A673 (cell line): ENCODE data around the gene INPP5A. TPM values are rescaled to one million over a fixed set of nuclear protein-coding genes. Genes with fewer than 3 reads are reported as not detected.

Experiments used
- BruUV-seq: library from RNA; stranded (reverse); fragments of 400-500 nt; replicated peaks from 2 replicates; lab custom pipeline; 2021; lab: Mats Ljungman, UMichigan
- CTCF ChIA-PET: fragments of 300-600 bp; sonication (Branson Sonifier 250); formaldehyde crosslinking; loops from one replicate; lab custom pipeline; 2022; ENCODE audit warnings: antibody characterized with exemption; lab: Charles Lee
- POLR2A ChIA-PET: fragments of 300-600 bp; sonication (Branson Sonifier 250); formaldehyde crosslinking; loops from one replicate; lab custom pipeline; 2022; ENCODE audit warnings: antibody characterized with exemption; ENCODE audit not compliant: low non-redundant PET; lab: Charles Lee
- DNase-seq: peaks from one replicate; pipeline ENCODE4 v3.0.0-alpha.2; 2015; ENCODE audit warnings: low spot score
- H3K27ac ChIP-seq: fragments of 200-600 bp; sonication (generic); 2 replicates; pipeline ENCODE4 v1.5.1; 2016; ENCODE audit warnings: mixed run types, low read depth, mild to moderate bottlenecking, mixed read lengths, antibody characterized with exemption, low read length; ENCODE audit not compliant: poor library complexity, severe bottlenecking
- H3K27me3 ChIP-seq: fragments of 200-600 bp; sonication (generic); replicated peaks from 2 replicates; pipeline ENCODE4 v1.6.1; 2017; ENCODE audit warnings: mixed run types, low read depth, mild to moderate bottlenecking, mixed read lengths, antibody characterized with exemption, low read length; ENCODE audit not compliant: insufficient read depth, poor library complexity
- H3K36me3 ChIP-seq: fragments of 200-600 bp; sonication (generic); 2 replicates; pipeline ENCODE4 v1.6.1; 2016; ENCODE audit warnings: mixed run types, mild to moderate bottlenecking, mixed read lengths, antibody characterized with exemption, low read length; ENCODE audit not compliant: insufficient read depth, poor library complexity, severe bottlenecking
- H3K4me1 ChIP-seq: fragments of 200-600 bp; sonication (generic); 2 replicates; pipeline ENCODE4 v1.6.1; 2017; ENCODE audit warnings: mixed run types, mild to moderate bottlenecking, mixed read lengths, antibody characterized with exemption, low read length; ENCODE audit not compliant: insufficient read depth, poor library complexity, severe bottlenecking
- H3K4me3 ChIP-seq: fragments of 200-600 bp; sonication (generic); 2 replicates; pipeline ENCODE4 v1.5.1; 2016; ENCODE audit warnings: low read depth, mixed run types, mild to moderate bottlenecking, mixed read lengths, low read length; ENCODE audit not compliant: poor library complexity, severe bottlenecking
- H3K9me3 ChIP-seq: fragments of 200-600 bp; sonication (generic); 2 replicates; pipeline ENCODE4 v1.6.1; 2016; ENCODE audit warnings: mixed run types, low read depth, mild to moderate bottlenecking, mixed read lengths, antibody characterized with exemption, low read length; ENCODE audit not compliant: poor library complexity, severe bottlenecking
- CTCF ChIP-seq: fragments of 300-800, 200-600 bp; sonication (generic); conservative IDR thresholded peaks from 2 replicates; pipeline ENCODE4 v1.5.1; 2017; ENCODE audit warnings: low read depth, mild to moderate bottlenecking, antibody characterized with exemption, low read length, moderate library complexity, mixed read lengths
- EZH2 ChIP-seq: fragments of 200-600 bp; sonication (generic); IDR thresholded peaks from 2 replicates; pipeline ENCODE4 v1.6.1; 2017; ENCODE audit warnings: borderline replicate concordance, low read depth, mild to moderate bottlenecking, mixed read lengths, antibody characterized with exemption, low read length; ENCODE audit not compliant: poor library complexity, severe bottlenecking
- intact Hi-C: fragments of 100-400 bp; cut with micrococcal nuclease; formaldehyde crosslinking; loops from one replicate; pipeline ENCODE4 v1.10.0; 2022; ENCODE audit not compliant: unreplicated experiment
- total RNA-seq: library from RNA; stranded (reverse); gene quantifications from 2 replicates; pipeline ENCODE4 v1.2.3, GENCODE V29; 2021

INPP5A gene
- total RNA-seq, 1 experiment from 2014 or later: 21.8 TPM

GRCh38 chr10:132516771-132517725 is 20.5 kb upstream of the INPP5A start:
- no TSS peak for BruUV-seq
- intact Hi-C loops: no loop called here
- H3K27me3 ChIP-seq: no peaks in the 10 kb centered on the region
- ChIA-PET POLR2A (no interaction called here), CTCF (no interaction called here)
- H3K4me3 ChIP-seq: no peak overlapping the region
- no peak for TF ChIP-seq EZH2
- TF ChIP-seq CTCF: no peak
- no peaks in the 10 kb centered on the region for H3K36me3 ChIP-seq
- H3K27ac ChIP-seq: no peak overlapping the region
- DNase-seq: peak; percentile 29
- H3K4me1 ChIP-seq: peaks cover 10% of the 10 kb centered on the region
- no peaks in the 10 kb centered on the region for H3K9me3 ChIP-seq

- POLR2A ChIA-PET: no interaction called here
- Histone ChIP-seq H3K4me3 (no peak overlapping the region), H3K27me3 (no peaks in the 10 kb centered on the region), H3K36me3 (no peaks in the 10 kb centered on the region), H3K4me1 (peaks cover 10% of the 10 kb centered on the region), H3K27ac (no peak overlapping the region), H3K9me3 (no peaks in the 10 kb centered on the region)
- DNase-seq: no peak
- BruUV-seq: no TSS peak
- no peak for TF ChIP-seq CTCF
- TF ChIP-seq EZH2: no peak
- intact Hi-C loops: no loop called here
- CTCF ChIA-PET: no interaction called here
Observed at GRCh38 chr10:132517951-132518521, 19.6 kb upstream of the INPP5A start.

GRCh38 chr10:132518572-132519381 is 18.8 kb upstream of the INPP5A start:
- ChIA-PET POLR2A (no interaction called here), CTCF (no interaction called here)
- no TSS peak for BruUV-seq
- no peak overlapping the region for H3K4me3 ChIP-seq
- intact Hi-C loops: no loop called here
- no peaks in the 10 kb centered on the region for H3K27me3 ChIP-seq
- DNase-seq: no peak
- no peaks in the 10 kb centered on the region for H3K36me3 ChIP-seq
- no peak for TF ChIP-seq EZH2
- no peak for TF ChIP-seq CTCF
- H3K27ac ChIP-seq: no peak overlapping the region
- peaks cover 10% of the 10 kb centered on the region for H3K4me1 ChIP-seq
- H3K9me3 ChIP-seq: no peaks in the 10 kb centered on the region
